OCI-LY7 (cell line): ENCODE results near the gene MACROD2.

Source experiments
- EZH2phosphoT487 ChIP-seq: fragments of 200-600 bp; sonication (generic); IDR thresholded peaks from 2 replicates; pipeline ENCODE4 v1.6.1; 2018; ENCODE audit warnings: low read depth, borderline replicate concordance, mild to moderate bottlenecking, mixed run types, antibody characterized with exemption, low read length, moderate library complexity, mixed read lengths
- TF ChIP-seq, protein P1 (sequence below): fragments of 200-600 bp; sonication (generic); conservative IDR thresholded peaks from 2 replicates; pipeline ENCODE4 v1.5.1; 2014; ENCODE audit warnings: mild to moderate bottlenecking, antibody characterized with exemption, low read length, moderate library complexity, mixed read lengths

- TF ChIP-seq, protein P1, sequence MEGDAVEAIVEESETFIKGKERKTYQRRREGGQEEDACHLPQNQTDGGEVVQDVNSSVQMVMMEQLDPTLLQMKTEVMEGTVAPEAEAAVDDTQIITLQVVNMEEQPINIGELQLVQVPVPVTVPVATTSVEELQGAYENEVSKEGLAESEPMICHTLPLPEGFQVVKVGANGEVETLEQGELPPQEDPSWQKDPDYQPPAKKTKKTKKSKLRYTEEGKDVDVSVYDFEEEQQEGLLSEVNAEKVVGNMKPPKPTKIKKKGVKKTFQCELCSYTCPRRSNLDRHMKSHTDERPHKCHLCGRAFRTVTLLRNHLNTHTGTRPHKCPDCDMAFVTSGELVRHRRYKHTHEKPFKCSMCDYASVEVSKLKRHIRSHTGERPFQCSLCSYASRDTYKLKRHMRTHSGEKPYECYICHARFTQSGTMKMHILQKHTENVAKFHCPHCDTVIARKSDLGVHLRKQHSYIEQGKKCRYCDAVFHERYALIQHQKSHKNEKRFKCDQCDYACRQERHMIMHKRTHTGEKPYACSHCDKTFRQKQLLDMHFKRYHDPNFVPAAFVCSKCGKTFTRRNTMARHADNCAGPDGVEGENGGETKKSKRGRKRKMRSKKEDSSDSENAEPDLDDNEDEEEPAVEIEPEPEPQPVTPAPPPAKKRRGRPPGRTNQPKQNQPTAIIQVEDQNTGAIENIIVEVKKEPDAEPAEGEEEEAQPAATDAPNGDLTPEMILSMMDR, result no peak
- no peak for TF ChIP-seq EZH2phosphoT487
Observed at GRCh38 chr20:15511551-15511950, 1516.2 kb downstream of the MACROD2 start.
